Breast epithelium (tissue), 4 donors: ENCODE data around the gene TMEM121. TPM values are rescaled to one million over a fixed set of nuclear protein-coding genes. Genes with fewer than 3 reads are reported as not detected.
"Not testable (repeated sequence)": the region's sequence is repeated elsewhere in the genome, so short reads cannot be mapped to it uniquely, and the experiment has no call there.

Experiments
- DNase-seq, 2 donors: peaks; one replicate each; pipeline ENCODE4 v3.0.0-alpha.2; 2019; ENCODE audit warnings: low spot score in 2 of 2
- H3K27ac ChIP-seq, 2 donors: fragments of 200-600 bp; sonication (generic) in 1 of 2; one replicate each; pipeline ENCODE4 v1.5.1; 2016 to 2019; ENCODE audit warnings: mild to moderate bottlenecking in 1 of 2
- H3K27me3 ChIP-seq, 2 donors: fragments of 200-600 bp; sonication (generic) in 1 of 2; one replicate each; pipeline versions ENCODE4 v1.5.1 to v1.6.0; 2017 to 2019; ENCODE audit warnings: control low read depth in 1 of 2, mild to moderate bottlenecking in 1 of 2
- H3K36me3 ChIP-seq: fragments of 200-600 bp; one replicate; pipeline ENCODE4 v1.5.1; 2019
- H3K4me1 ChIP-seq, 2 donors: fragments of 200-600 bp; sonication (generic); one replicate each; pipeline ENCODE4 v1.5.1; 2016 to 2019; ENCODE audit warnings: control low read depth in 1 of 2
- H3K4me3 ChIP-seq, 3 donors: fragments of 200-600 bp; sonication (generic); 1 replicate in 2 of 3; 2 replicates in 1 of 3; pipeline ENCODE4 v1.5.1; 2016 to 2019; ENCODE audit warnings: mild to moderate bottlenecking in 3 of 3, moderate library complexity in 2 of 3
- H3K9me3 ChIP-seq, 2 donors: fragments of 200-600 bp; sonication (generic) in 1 of 2; one replicate each; pipeline ENCODE4 v1.5.1; 2016 to 2019; ENCODE audit warnings: control low read depth in 1 of 2
- CTCF ChIP-seq, 3 donors: fragments of 450-650 bp; IDR thresholded peaks; one replicate each; pipeline ENCODE4 v1.5.1; 2016 to 2017; ENCODE audit warnings: antibody characterized with exemption in 3 of 3, mild to moderate bottlenecking in 3 of 3, moderate library complexity in 3 of 3
- POLR2A ChIP-seq: fragments of 450-650 bp; IDR thresholded peaks from one replicate; pipeline ENCODE4 v1.6.1; 2016; ENCODE audit warnings: antibody characterized with exemption, mild to moderate bottlenecking, moderate library complexity
- POLR2AphosphoS5 ChIP-seq, 3 donors: sonication (generic); formaldehyde crosslinking; IDR thresholded peaks; one replicate each; pipeline ENCODE4 v1.6.1; 2017; ENCODE audit warnings: antibody characterized with exemption in 3 of 3
- intact Hi-C: fragments of 100-400 bp; cut with DNase I; formaldehyde crosslinking; loops from one replicate; pipeline ENCODE4 v1.15.1; 2023; ENCODE audit warnings: low total_unique reads
- total RNA-seq, 3 donors: library from RNA; depleted of rRNA; stranded (reverse); fragments of >200 nt; gene quantifications; one replicate each; pipeline ENCODE4 v1.1.0, GENCODE V29; 2016

TMEM121 gene
- total RNA-seq, 3 donors from 2014 or later, result 2.4 to 9.2 (median 9.2) TPM

- TF ChIP-seq CTCF (IDR thresholded peaks at IDR 0.05) (no peak), POLR2AphosphoS5 (IDR thresholded peaks at IDR 0.05) (no peak), POLR2A (no peak)
- Histone ChIP-seq H3K36me3 (no peaks in the 10 kb centered on the region), H3K27ac (no peak overlapping the region), H3K9me3 (no peaks in the 10 kb centered on the region), H3K4me3 (no peak overlapping the region), H3K4me1 (no peaks in the 10 kb centered on the region), H3K27me3 (peaks cover 2 to 9% of the 10 kb centered on the region in 2 donors)
- intact Hi-C loops, result no loop called here
- no peak for DNase-seq
These were observed 10.6 kb downstream of the TMEM121 start for GRCh38 chr14:105536691-105537579.

- Histone ChIP-seq H3K36me3 (no peaks in the 10 kb centered on the region), H3K4me3 (peak overlapping the region in 1 of 3 donors; percentile 50), H3K27ac (no peak overlapping the region), H3K4me1 (no peaks in the 10 kb centered on the region), H3K27me3 (peaks cover 2 to 9% of the 10 kb centered on the region in 2 donors), H3K9me3 (peaks cover 3 to 6% of the 10 kb centered on the region in 2 donors)
- intact Hi-C loops, result no loop called here
- DNase-seq, result peak in 1 of 2 donors; percentile 71
- TF ChIP-seq POLR2A, result no peak
- peak; percentile 65 to 88 (median 81) for TF ChIP-seq CTCF (IDR thresholded peaks at IDR 0.05)
These were observed 11.4 kb downstream of the TMEM121 start for GRCh38 chr14:105537580-105538474.

DNA sequence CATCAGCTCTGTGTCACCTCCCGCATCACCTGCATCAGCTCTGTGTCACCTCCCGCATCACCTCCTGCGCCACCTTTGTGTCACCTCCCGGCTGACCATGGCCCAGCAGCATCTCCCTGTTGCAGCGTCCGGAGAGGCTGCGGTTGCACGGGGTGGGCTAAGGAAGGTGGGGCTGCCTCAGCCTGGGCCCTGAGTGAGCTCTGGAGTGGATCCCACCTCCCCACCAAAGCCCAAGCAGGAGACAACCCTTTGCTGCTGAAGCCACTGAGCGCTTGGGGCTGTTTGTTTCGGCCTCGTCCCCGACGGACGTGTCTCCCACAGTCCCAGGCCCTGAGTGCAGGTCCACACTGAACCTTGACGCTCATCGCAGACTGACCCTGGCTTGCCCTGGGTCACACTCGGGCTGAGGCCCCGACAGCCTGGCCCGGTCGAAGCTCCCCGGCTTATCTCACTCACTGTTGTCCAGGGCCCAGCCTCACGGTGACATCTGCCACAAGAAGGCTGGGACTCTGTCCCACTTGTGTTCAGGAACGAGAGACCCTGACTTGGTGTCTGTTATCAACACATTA lies 12.2 kb downstream of the TMEM121 start:
- Histone ChIP-seq H3K27ac (no peak overlapping the region), H3K36me3 (no peaks in the 10 kb centered on the region), H3K4me1 (no peaks in the 10 kb centered on the region), H3K4me3 (no peak overlapping the region), H3K9me3 (peaks cover 7 to 13% of the 10 kb centered on the region in 2 donors), H3K27me3 (peaks cover 2 to 9% of the 10 kb centered on the region in 2 donors)
- no peak for DNase-seq
- intact Hi-C loops, result no loop called here
- no peak for TF ChIP-seq POLR2A

DNA sequence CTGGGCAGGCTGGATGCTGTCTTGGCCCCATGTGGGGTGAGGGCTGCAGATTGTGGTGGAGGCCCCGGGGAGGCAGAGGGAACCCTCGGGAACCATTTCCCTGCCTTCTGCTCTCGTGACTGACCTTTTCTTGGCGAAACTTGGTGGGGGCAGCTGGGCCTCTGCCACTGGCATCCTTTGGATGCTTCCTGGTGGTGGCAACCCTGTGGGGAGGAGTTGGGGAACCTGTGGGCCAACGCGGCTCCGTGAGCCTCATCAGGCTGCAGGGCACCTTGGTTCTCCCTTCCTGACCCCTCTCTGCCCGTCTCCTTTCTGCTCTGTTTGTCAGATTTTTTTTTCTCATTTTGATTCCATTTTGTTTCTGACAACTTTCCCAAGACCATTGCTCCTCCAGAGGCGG lies 14.4 kb downstream of the TMEM121 start:
- no peak for TF ChIP-seq CTCF (IDR thresholded peaks at IDR 0.05)
- TF ChIP-seq POLR2A, result no peak
- no peak for TF ChIP-seq POLR2AphosphoS5 (IDR thresholded peaks at IDR 0.05)
- DNase-seq, result no peak
- Histone ChIP-seq H3K4me1 (no peaks in the 10 kb centered on the region), H3K27ac (no peak overlapping the region), H3K9me3 (peaks cover 7 to 13% of the 10 kb centered on the region in 2 donors), H3K4me3 (no peak overlapping the region), H3K27me3 (peaks cover 2 to 9% of the 10 kb centered on the region in 2 donors), H3K36me3 (no peaks in the 10 kb centered on the region)
- intact Hi-C loops, result no loop called here

GRCh38 chr14:105541218-105541875 lies 15.0 kb downstream of the TMEM121 start:
- intact Hi-C loops, result no loop called here
- Histone ChIP-seq H3K36me3 (no peaks in the 10 kb centered on the region), H3K4me1 (no peaks in the 10 kb centered on the region), H3K27ac (no peak overlapping the region), H3K9me3 (peaks cover 7 to 13% of the 10 kb centered on the region in 2 donors), H3K4me3 (no peak overlapping the region), H3K27me3 (peaks cover 2 to 9% of the 10 kb centered on the region in 2 donors)
- no peak for TF ChIP-seq POLR2A
- TF ChIP-seq CTCF (IDR thresholded peaks at IDR 0.05), result no peak
- no peak for TF ChIP-seq POLR2AphosphoS5 (IDR thresholded peaks at IDR 0.05)
- no peak for DNase-seq

DNA sequence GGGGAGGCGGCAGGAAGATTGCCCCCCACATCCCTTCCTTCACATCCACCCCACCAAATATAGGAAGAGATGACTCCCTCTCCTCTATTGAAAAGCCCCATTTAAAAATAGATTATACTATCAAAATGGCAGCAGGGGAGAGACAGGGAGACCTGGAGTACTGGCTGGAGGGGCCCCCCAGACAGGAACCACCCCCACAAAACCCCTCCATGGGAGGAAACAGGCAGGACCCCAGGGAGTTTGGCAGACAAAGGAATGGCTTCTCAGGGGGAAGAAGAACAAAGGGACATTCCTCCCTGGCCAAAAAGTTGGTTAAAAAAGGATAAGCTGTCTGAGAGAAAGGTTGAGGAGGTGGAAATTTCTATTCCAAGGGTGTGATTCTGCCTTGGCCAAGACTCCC lies 19.3 kb downstream of the TMEM121 start:
- peaks cover 7 to 13% of the 10 kb centered on the region in 2 donors for H3K9me3 ChIP-seq
- H3K4me3 ChIP-seq, H3K27ac ChIP-seq, intact Hi-C loops, H3K36me3 ChIP-seq, DNase-seq, H3K27me3 ChIP-seq, H3K4me1 ChIP-seq: not testable (repeated sequence)

DNA sequence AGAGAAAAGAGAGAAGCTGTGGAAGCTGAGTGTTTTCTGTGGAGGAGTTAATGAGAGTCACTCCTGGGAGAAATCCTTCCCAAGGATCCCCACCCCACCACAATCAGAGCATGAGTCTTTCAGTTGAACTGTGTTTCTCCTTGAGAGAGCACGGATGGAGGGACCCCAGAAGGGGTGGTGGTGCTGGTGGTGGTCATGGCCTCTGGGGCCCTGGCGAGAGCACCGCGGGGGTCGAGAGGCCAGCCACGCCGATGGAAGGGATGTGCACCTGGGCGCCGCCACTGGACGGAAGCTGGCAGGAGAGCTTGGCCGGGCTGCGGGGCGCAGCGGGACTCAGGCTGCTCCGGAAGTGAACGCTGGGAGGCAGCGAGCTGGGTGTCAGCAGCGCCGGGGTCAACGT lies 20.0 kb downstream of the TMEM121 start:
- H3K27ac ChIP-seq, intact Hi-C loops, H3K27me3 ChIP-seq, H3K4me3 ChIP-seq, H3K36me3 ChIP-seq, H3K4me1 ChIP-seq, DNase-seq: not testable (repeated sequence)
- H3K9me3 ChIP-seq, result peaks cover 7 to 13% of the 10 kb centered on the region in 2 donors
